H9 (cell line): Measurements from ENCODE around the gene HDAC3. TPM values are rescaled to one million over a fixed set of nuclear protein-coding genes. Genes with fewer than 3 reads are reported as not detected.

Source experiments
- DNase-seq: peaks from one replicate; pipeline ENCODE4 v3.0.0-alpha.2; 2017
- H2AFZ ChIP-seq: one replicate; pipeline ENCODE4 v1.6.1; 2013; ENCODE audit warnings: mild to moderate bottlenecking, low read length, control low read depth, moderate library complexity
- H2AK5ac ChIP-seq: 2 replicates; pipeline ENCODE4 v1.6.1; 2013; ENCODE audit warnings: low read length, control low read depth, mixed read lengths; ENCODE audit not compliant: insufficient read length
- H2BK120ac ChIP-seq: one replicate; pipeline ENCODE4 v1.6.1; 2013; ENCODE audit warnings: low read depth, mild to moderate bottlenecking, low read length, control low read depth, inconsistent platforms; ENCODE audit not compliant: poor library complexity, severe bottlenecking
- H2BK12ac ChIP-seq: 2 replicates; pipeline ENCODE4 v1.6.1; 2013; ENCODE audit warnings: low read length, control low read depth, mixed read lengths, low read depth; ENCODE audit not compliant: insufficient read length
- H2BK15ac ChIP-seq: 2 replicates; pipeline ENCODE4 v1.6.1; 2013; ENCODE audit warnings: low read depth, low read length, control low read depth
- H2BK20ac ChIP-seq: one replicate; pipeline ENCODE4 v1.6.1; 2013; ENCODE audit warnings: low read depth, mild to moderate bottlenecking, low read length, control low read depth, inconsistent platforms; ENCODE audit not compliant: poor library complexity, severe bottlenecking
- H2BK5ac ChIP-seq: 2 replicates; pipeline ENCODE4 v1.6.1; 2013; ENCODE audit warnings: low read length, control low read depth, mixed read lengths; ENCODE audit not compliant: insufficient read length
- H3K14ac ChIP-seq: 2 replicates; pipeline ENCODE4 v1.6.1; 2013; ENCODE audit warnings: low read length, control low read depth; ENCODE audit not compliant: insufficient read depth
- H3K18ac ChIP-seq: 2 replicates; pipeline ENCODE4 v1.6.1; 2013; ENCODE audit warnings: low read depth, mild to moderate bottlenecking, mixed read lengths, low read length, control low read depth; ENCODE audit not compliant: insufficient read length
- H3K23ac ChIP-seq: 2 replicates; pipeline ENCODE4 v1.6.1; 2013; ENCODE audit warnings: low read length, control low read depth, mixed read lengths, low read depth; ENCODE audit not compliant: insufficient read length
- H3K23me2 ChIP-seq: 2 replicates; pipeline ENCODE4 v1.6.1; 2013; ENCODE audit warnings: low read depth, mild to moderate bottlenecking, mixed read lengths, low read length, control low read depth; ENCODE audit not compliant: insufficient read length, poor library complexity, severe bottlenecking
- H3K27ac ChIP-seq: 2 replicates; pipeline ENCODE4 v1.5.1; 2013; ENCODE audit warnings: low read length, control low read depth, mixed read lengths, low read depth; ENCODE audit not compliant: insufficient read length
- H3K27me3 ChIP-seq: 2 replicates; pipeline ENCODE4 v1.6.1; 2013; ENCODE audit warnings: low read length, control low read depth, inconsistent platforms; ENCODE audit not compliant: insufficient read depth
- H3K4ac ChIP-seq: 2 replicates; pipeline ENCODE4 v1.6.1; 2013; ENCODE audit warnings: low read depth, mild to moderate bottlenecking, control low read depth, inconsistent platforms, low read length, moderate library complexity
- H3K4me1 ChIP-seq: 2 replicates; pipeline ENCODE4 v1.6.1; 2013; ENCODE audit warnings: low read length, control low read depth, inconsistent platforms; ENCODE audit not compliant: insufficient read depth
- H3K4me2 ChIP-seq: 2 replicates; pipeline ENCODE4 v1.6.1; 2013; ENCODE audit warnings: low read length, control low read depth, mixed read lengths; ENCODE audit not compliant: insufficient read length, insufficient read depth
- H3K56ac ChIP-seq: 2 replicates; pipeline ENCODE4 v1.6.1; 2013; ENCODE audit warnings: low read depth, mild to moderate bottlenecking, mixed read lengths, low read length, control low read depth; ENCODE audit not compliant: insufficient read length
- H3K79me1 ChIP-seq: 2 replicates; pipeline ENCODE4 v1.6.1; 2013; ENCODE audit warnings: low read depth, mild to moderate bottlenecking, moderate library complexity, low read length, control low read depth, inconsistent platforms; ENCODE audit not compliant: insufficient read depth, poor library complexity, severe bottlenecking
- H3K79me2 ChIP-seq: 2 replicates; pipeline ENCODE4 v1.6.1; 2013; ENCODE audit warnings: low read length, control low read depth, inconsistent platforms; ENCODE audit not compliant: insufficient read depth
- H3K9ac ChIP-seq: 2 replicates; pipeline ENCODE4 v1.6.1; 2013; ENCODE audit warnings: low read length, control low read depth, mixed read lengths; ENCODE audit not compliant: insufficient read length; ENCODE audit errors: extremely low read depth
- H3K9me3 ChIP-seq: one replicate; pipeline ENCODE4 v1.6.1; 2013; ENCODE audit warnings: low read depth, low read length, inconsistent platforms; ENCODE audit not compliant: control insufficient read depth
- H3T11ph ChIP-seq: one replicate; pipeline ENCODE4 v1.6.1; 2013; ENCODE audit warnings: mild to moderate bottlenecking, low read length, control low read depth, inconsistent platforms
- H4K20me1 ChIP-seq: one replicate; pipeline ENCODE4 v1.6.1; 2013; ENCODE audit not compliant: control insufficient read depth, insufficient read length, insufficient read depth
- H4K5ac ChIP-seq: 2 replicates; pipeline ENCODE4 v1.6.1; 2013; ENCODE audit warnings: low read depth, mild to moderate bottlenecking, mixed read lengths, low read length, control low read depth; ENCODE audit not compliant: insufficient read length
- H4K8ac ChIP-seq: replicated peaks from 2 replicates; pipeline ENCODE4 v1.6.1; 2013; ENCODE audit warnings: low read length, control low read depth, mixed read lengths, low read depth; ENCODE audit not compliant: insufficient read length
- H4K91ac ChIP-seq: 2 replicates; pipeline ENCODE4 v1.6.1; 2013; ENCODE audit warnings: low read depth, mild to moderate bottlenecking, moderate library complexity, mixed read lengths, low read length, control low read depth; ENCODE audit not compliant: insufficient read length
- H3K27ac Mint-ChIP-seq, 3 experiments: 2 replicates in 2 of 3; 3 replicates in 1 of 3; pipeline ENCODE4 v1.8.0; 2020 to 2021; ENCODE audit warnings: mixed read lengths in 3 of 3, mild to moderate bottlenecking in 1 of 3, moderate library complexity in 1 of 3
- H3K27me3 Mint-ChIP-seq: 2 replicates; pipeline ENCODE4 v1.8.0; 2021; ENCODE audit warnings: low read depth, mild to moderate bottlenecking, moderate library complexity, mixed read lengths
- H3K36me3 Mint-ChIP-seq, 3 experiments: 2 replicates in 2 of 3; 3 replicates in 1 of 3; pipeline ENCODE4 v1.8.0; 2020 to 2021; ENCODE audit warnings: low read depth in 3 of 3, mixed read lengths in 3 of 3; ENCODE audit not compliant: insufficient read depth in 1 of 3
- H3K4me1 Mint-ChIP-seq, 2 experiments: 2 replicates each; pipeline ENCODE4 v1.8.0; 2020; ENCODE audit warnings: mixed read lengths in 2 of 2
- H3K4me3 Mint-ChIP-seq, 2 experiments: 2 replicates in 1 of 2; 3 replicates in 1 of 2; pipeline ENCODE4 v1.8.0; 2020 to 2021; ENCODE audit warnings: mild to moderate bottlenecking in 2 of 2, mixed read lengths in 2 of 2, moderate library complexity in 1 of 2
- H3K9me3 Mint-ChIP-seq, 2 experiments: 2 replicates in 1 of 2; 3 replicates in 1 of 2; pipeline ENCODE4 v1.8.0; 2020; ENCODE audit warnings: mild to moderate bottlenecking in 2 of 2, mixed read lengths in 2 of 2, moderate library complexity in 1 of 2
- WGBS: extraction: QIAGEN DNeasy Blood & Tissue Kit; methylation state at CpG from one replicate; pipeline ENCODE4 v1.1.7; 2013; ENCODE audit warnings: missing lambda C conversion rate, low lambda C conversion rate, mixed read lengths; ENCODE audit not compliant: insufficient read length; ENCODE audit errors: extremely low coverage; 5-methylcytosine and 5-hydroxymethylcytosine counted together
- total RNA-seq: library from RNA; stranded (reverse); gene quantifications from 2 replicates; pipeline ENCODE4 v1.2.1, GENCODE V29; 2021
- TF ChIP-seq, protein P1 (sequence below): fragments of 200-600 bp; sonication (generic); conservative IDR thresholded peaks from 3 replicates; pipeline ENCODE4 v1.8.0; 2021; ENCODE audit warnings: antibody characterized with exemption, mild to moderate bottlenecking

HDAC3 gene
- total RNA-seq, 1 experiment from 2014 or later = 98.3 TPM

DNA sequence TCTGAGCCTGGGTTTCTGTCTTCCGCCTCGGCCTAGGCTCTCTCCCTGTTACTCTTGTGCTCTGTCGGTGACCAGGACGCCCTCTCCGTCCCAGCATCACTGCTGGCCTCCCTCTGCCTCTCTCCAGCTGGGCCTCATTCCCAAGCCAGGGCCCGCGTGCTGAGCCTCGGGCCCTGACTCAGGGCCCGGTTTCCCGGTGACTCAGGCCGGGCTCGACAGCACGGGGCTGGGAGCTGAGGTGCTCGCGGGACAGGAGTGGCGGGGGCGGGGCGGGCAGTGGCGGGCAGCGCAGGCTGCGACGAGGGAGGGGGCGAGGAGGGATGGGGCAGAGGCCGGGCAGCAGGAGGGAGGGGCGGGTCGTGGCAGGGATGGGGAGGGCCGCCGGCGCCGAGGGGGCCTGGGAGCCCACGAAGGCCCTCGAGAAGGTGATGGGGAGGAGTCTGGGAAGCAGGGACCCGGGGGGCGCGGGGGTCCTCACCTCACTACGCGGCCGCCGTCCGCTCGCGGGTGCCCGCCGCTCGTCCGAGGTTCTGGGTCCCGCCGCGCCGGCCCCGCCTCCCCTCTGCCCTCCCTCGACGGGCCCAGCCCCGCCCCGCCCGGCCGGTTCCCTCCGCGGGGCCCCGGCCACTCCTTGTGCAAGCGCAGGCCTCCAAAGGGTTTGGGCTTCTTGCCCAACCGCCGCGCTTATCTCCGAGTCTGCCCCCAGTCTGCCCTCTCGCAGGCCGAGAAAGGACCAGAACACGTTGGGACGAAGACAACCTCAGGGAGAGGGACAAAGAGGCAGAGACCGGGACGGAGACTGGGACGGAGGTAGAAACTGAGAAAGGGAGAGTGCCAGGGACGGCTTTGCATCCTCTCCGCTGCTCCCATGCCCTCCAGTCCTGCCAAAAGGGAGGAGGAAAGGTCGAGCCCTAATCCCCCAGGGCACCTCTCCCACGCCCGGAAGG, 45.3 kb upstream of the HDAC3 start, which contains the start of gene ARAP3:
TSS of gene ARAP3 (minus strand) at position 536 of the 947 bp plus-strand sequence. CDS start 1,744 bp downstream, outside the sequence.
- Histone ChIP-seq H3K27me3 (no peaks in the 10 kb centered on the region), H4K5ac (no peak within 1 kb of the TSS), H2BK20ac (no peak within 1 kb of the TSS), H3K18ac (peak within 1 kb of the TSS; percentile 89), H4K8ac (no peak within 1 kb of the TSS), H3K27ac (peak within 1 kb of the TSS; percentile 7), H3K9me3 (no peaks in the 10 kb centered on the region), H3K56ac (no peak within 1 kb of the TSS), H4K91ac (no peak within 1 kb of the TSS), H2BK5ac (no peak within 1 kb of the TSS), H2BK120ac (no peak within 1 kb of the TSS), H3K4ac (no peak within 1 kb of the TSS), H4K20me1 (no peaks in the 10 kb centered on the region), H2BK12ac (no peak within 1 kb of the TSS), H3K4me1 (no peaks in the 10 kb centered on the region), H3K14ac (peak within 1 kb of the TSS; percentile 89), H3K23me2 (peaks cover 13% of the 10 kb centered on the region), H3K9ac (peak within 1 kb of the TSS; percentile 66), H3K79me2 (no peaks in the 10 kb centered on the region), H3K23ac (no peak within 1 kb of the TSS), H3K4me2 (peak within 1 kb of the TSS; percentile 86), H2BK15ac (no peak within 1 kb of the TSS), H2AK5ac (no peak within 1 kb of the TSS), H3T11ph (no peak within 1 kb of the TSS), H3K79me1 (no peaks in the 10 kb centered on the region), H2AFZ (no peak within 1 kb of the TSS)
- Mint-ChIP-seq H3K27ac (peak within 1 kb of the TSS; percentile 71 to 96 (median 95)), H3K9me3 (peaks cover 0 to 4% of the 10 kb centered on the region in 2 experiments; a peak in 1 of 5 replicates), H3K4me1 (peaks cover 41 to 43% of the 10 kb centered on the region in 2 experiments), H3K4me3 (peak within 1 kb of the TSS; percentile 76 to 91), H3K36me3 (peaks cover 20 to 22% (median 22%) of the 10 kb centered on the region in 3 experiments), H3K27me3 (no peaks in the 10 kb centered on the region; the same call in 1 of the 2 replicates)
- no CpG with 5 or more reads among the region's 77 CpGs for WGBS
- TF ChIP-seq, protein P1, sequence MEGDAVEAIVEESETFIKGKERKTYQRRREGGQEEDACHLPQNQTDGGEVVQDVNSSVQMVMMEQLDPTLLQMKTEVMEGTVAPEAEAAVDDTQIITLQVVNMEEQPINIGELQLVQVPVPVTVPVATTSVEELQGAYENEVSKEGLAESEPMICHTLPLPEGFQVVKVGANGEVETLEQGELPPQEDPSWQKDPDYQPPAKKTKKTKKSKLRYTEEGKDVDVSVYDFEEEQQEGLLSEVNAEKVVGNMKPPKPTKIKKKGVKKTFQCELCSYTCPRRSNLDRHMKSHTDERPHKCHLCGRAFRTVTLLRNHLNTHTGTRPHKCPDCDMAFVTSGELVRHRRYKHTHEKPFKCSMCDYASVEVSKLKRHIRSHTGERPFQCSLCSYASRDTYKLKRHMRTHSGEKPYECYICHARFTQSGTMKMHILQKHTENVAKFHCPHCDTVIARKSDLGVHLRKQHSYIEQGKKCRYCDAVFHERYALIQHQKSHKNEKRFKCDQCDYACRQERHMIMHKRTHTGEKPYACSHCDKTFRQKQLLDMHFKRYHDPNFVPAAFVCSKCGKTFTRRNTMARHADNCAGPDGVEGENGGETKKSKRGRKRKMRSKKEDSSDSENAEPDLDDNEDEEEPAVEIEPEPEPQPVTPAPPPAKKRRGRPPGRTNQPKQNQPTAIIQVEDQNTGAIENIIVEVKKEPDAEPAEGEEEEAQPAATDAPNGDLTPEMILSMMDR = no peak
- DNase-seq = peak; percentile 83
